ENCODE results near the gene TBC1D2B. TPM values are rescaled to one million over a fixed set of nuclear protein-coding genes. Genes with fewer than 3 reads are reported as not detected.
A peak's percentile ranks its signal among the peaks of the same experiment; 100 is the strongest.

Gene TBC1D2B
- total and polyA plus RNA-seq, 10 donors = 9.4 to 131 (median 97.4) TPM

GRCh38 chr15:78075490-78076230, 1.9 kb downstream of the TBC1D2B start:
- intact Hi-C loops (cut with DNase I; ENCODE audit: low total_unique reads) = no loop called here
- H3K27me3 ChIP-seq (replicated peaks in 1 of 7) = no peaks in the 10 kb centered on the region
- H3K4me3 ChIP-seq = peak overlapping the region; percentile 63 to 98 (median 91)
- TF ChIP-seq CTCF (IDR thresholded peaks at IDR 0.05 in 8 of 11, conservative IDR thresholded peaks at IDR 0.05 in 3 of 11) (no peak), POLR2AphosphoS5 (IDR thresholded peaks at IDR 0.05) (peak in 2 of 3 donors; percentile 45 to 63)
- H3K4me1 ChIP-seq = peaks cover 24 to 83% (median 66%) of the 10 kb centered on the region in 6 donors
- H3K36me3 ChIP-seq = no peaks in the 10 kb centered on the region
- no peak for DNase-seq
- 33 to 43% (median 39%) methylated on average over 7 of the region's 7 CpGs for WGBS, 5 donors
- H3K27ac ChIP-seq = peak overlapping the region; percentile 82 to 97 (median 94)
- no peaks in the 10 kb centered on the region for H3K9me3 ChIP-seq

GRCh38 chr15:78073046-78073787, 4.3 kb downstream of the TBC1D2B start:
- TF ChIP-seq POLR2A (IDR thresholded peaks at IDR 0.05) (no peak), POLR2AphosphoS5 (IDR thresholded peaks at IDR 0.05) (no peak), CTCF (IDR thresholded peaks at IDR 0.05 in 8 of 11, conservative IDR thresholded peaks at IDR 0.05 in 3 of 11) (no peak)
- 78 to 89% (median 81%) methylated on average over 5 of the region's 5 CpGs for WGBS, 5 donors
- no peaks in the 10 kb centered on the region for H3K9me3 ChIP-seq
- no peaks in the 10 kb centered on the region for H3K27me3 ChIP-seq (replicated peaks in 1 of 7)
- no peaks in the 10 kb centered on the region for H3K36me3 ChIP-seq
- H3K27ac ChIP-seq = peak overlapping the region; percentile 4 to 97 (median 94)
- intact Hi-C loops (cut with DNase I; ENCODE audit: low total_unique reads) = no loop called here
- peaks cover 47 to 95% (median 89%) of the 10 kb centered on the region in 6 donors for H3K4me1 ChIP-seq
- DNase-seq = no peak
- H3K4me3 ChIP-seq = peak overlapping the region in 1 of 8 donors; percentile 98

GRCh38 chr15:78072080-78072892, 5.2 kb downstream of the TBC1D2B start:
- H3K36me3 ChIP-seq = no peaks in the 10 kb centered on the region
- DNase-seq = no peak
- peak in 2 of 3 donors; percentile 43 to 92 for TF ChIP-seq POLR2AphosphoS5 (IDR thresholded peaks at IDR 0.05)
- TF ChIP-seq CTCF (IDR thresholded peaks at IDR 0.05 in 8 of 11, conservative IDR thresholded peaks at IDR 0.05 in 3 of 11) = no peak
- peak in 1 of 3 donors; percentile 27 for TF ChIP-seq POLR2A (IDR thresholded peaks at IDR 0.05)
- no peaks in the 10 kb centered on the region for H3K27me3 ChIP-seq (replicated peaks in 1 of 7)
- intact Hi-C loops (cut with DNase I; ENCODE audit: low total_unique reads) = no loop called here
- H3K4me1 ChIP-seq = peaks cover 50 to 98% (median 93%) of the 10 kb centered on the region in 6 donors
- no peaks in the 10 kb centered on the region for H3K9me3 ChIP-seq
- peak overlapping the region in 1 of 8 donors; percentile 42 for H3K4me3 ChIP-seq
- 28 to 39% (median 34%) methylated on average over 9 of the region's 9 CpGs for WGBS, 5 donors
- peak overlapping the region; percentile 4 to 97 (median 94) for H3K27ac ChIP-seq

Data from spleen (tissue), 11 donors.